A673 (cell line): ENCODE measurements around the gene ZNF483.

Experiments used
- CTCF ChIP-seq: fragments of 300-800, 200-600 bp; sonication (generic); conservative IDR thresholded peaks from 2 replicates; pipeline ENCODE4 v1.5.1; 2017; ENCODE audit warnings: low read depth, mild to moderate bottlenecking, antibody characterized with exemption, low read length, moderate library complexity, mixed read lengths
- EZH2 ChIP-seq: fragments of 200-600 bp; sonication (generic); IDR thresholded peaks from 2 replicates; pipeline ENCODE4 v1.6.1; 2017; ENCODE audit warnings: borderline replicate concordance, low read depth, mild to moderate bottlenecking, mixed read lengths, antibody characterized with exemption, low read length; ENCODE audit not compliant: poor library complexity, severe bottlenecking

GRCh38 chr9:111527347-111527746 is 2.4 kb downstream of the ZNF483 start:
- no peak for TF ChIP-seq EZH2
- no peak for TF ChIP-seq CTCF
